Subcutaneous abdominal adipose tissue (tissue), 5 donors: ENCODE data around the gene C20orf144.

ENCODE experiments used
- H3K27ac ChIP-seq: one replicate; pipeline ENCODE4 v1.7.0; 2013; ENCODE audit warnings: low read depth, mild to moderate bottlenecking, inconsistent platforms, low read length, moderate library complexity
- H3K27me3 ChIP-seq, 5 donors: one replicate each; pipeline ENCODE4 v1.7.0; 2013; ENCODE audit warnings: low read length in 5 of 5, inconsistent platforms in 1 of 5; ENCODE audit not compliant: control insufficient read depth in 5 of 5, insufficient read depth in 4 of 5
- H3K36me3 ChIP-seq, 5 donors: one replicate each; pipeline ENCODE4 v1.7.0; 2013; ENCODE audit warnings: low read length in 5 of 5; ENCODE audit not compliant: control insufficient read depth in 5 of 5, insufficient read depth in 5 of 5
- H3K4me1 ChIP-seq, 5 donors: one replicate each; pipeline ENCODE4 v1.7.0; 2013; ENCODE audit warnings: low read length in 5 of 5, mild to moderate bottlenecking in 3 of 5, moderate library complexity in 1 of 5; ENCODE audit not compliant: control insufficient read depth in 5 of 5, insufficient read depth in 5 of 5
- H3K4me3 ChIP-seq, 5 donors: one replicate each; pipeline ENCODE4 v1.7.0; 2013; ENCODE audit warnings: low read length in 5 of 5, low read depth in 1 of 5
- H3K9ac ChIP-seq, 5 donors: one replicate each; pipeline ENCODE4 v1.7.0; 2013; ENCODE audit warnings: low read length in 5 of 5, mild to moderate bottlenecking in 4 of 5, moderate library complexity in 3 of 5
- H3K9me3 ChIP-seq, 5 donors: one replicate each; pipeline ENCODE4 v1.7.0; 2013; ENCODE audit warnings: low read length in 5 of 5; ENCODE audit not compliant: control insufficient read depth in 5 of 5
- donor health status: healthy.
- donor health status: healthy.
- donor health status: healthy.
- donor health status: healthy.
- donor health status: healthy.

The C20orf144 gene

DNA sequence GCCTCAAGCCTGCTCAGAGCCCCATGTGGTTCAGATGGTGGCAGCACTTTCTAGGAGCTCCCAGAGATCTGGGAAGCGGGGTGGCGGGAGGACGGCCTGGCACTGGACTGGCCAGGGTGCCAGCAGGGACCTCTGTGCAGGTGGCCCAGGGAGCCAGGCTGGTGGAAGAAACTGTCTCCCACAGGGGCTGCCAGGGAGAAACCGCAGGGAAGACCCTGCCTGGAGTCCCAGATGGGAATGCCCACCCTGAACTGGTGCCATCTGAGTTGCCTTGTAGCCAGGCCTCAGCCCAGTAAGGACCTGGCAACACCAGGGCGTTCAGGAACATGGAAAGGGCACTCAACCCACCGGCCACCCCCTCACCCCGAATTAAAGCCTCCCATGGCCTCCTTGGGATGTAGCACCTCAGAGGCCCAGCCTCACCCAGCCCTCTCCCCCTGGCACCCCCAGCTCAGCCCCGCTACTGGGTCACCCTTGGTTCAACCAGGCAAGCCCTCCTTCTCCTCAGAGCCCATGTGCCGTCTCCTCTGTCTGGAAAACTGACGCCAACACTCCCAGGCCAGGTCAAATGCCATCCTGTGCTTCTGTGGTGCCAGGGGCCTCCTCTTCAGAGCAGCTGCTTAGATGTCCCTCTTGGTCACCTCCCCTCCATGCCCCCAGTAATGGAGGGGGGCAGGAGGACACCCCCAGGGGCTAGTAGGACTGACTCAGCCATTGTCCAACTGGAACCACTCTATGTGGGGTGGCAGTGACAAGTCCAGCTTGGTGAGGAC lies 5.9 kb upstream of the C20orf144 start:
- H3K4me3 ChIP-seq = no peak overlapping the region
- H3K27me3 ChIP-seq = no peaks in the 10 kb centered on the region
- no peak overlapping the region for H3K9ac ChIP-seq
- no peaks in the 10 kb centered on the region for H3K9me3 ChIP-seq
- H3K4me1 ChIP-seq = peaks cover 0 to 11% (median 8%) of the 10 kb centered on the region in 5 donors
- peaks cover 0 to 39% (median 31%) of the 10 kb centered on the region in 5 donors for H3K36me3 ChIP-seq
- H3K27ac ChIP-seq = no peak overlapping the region

DNA sequence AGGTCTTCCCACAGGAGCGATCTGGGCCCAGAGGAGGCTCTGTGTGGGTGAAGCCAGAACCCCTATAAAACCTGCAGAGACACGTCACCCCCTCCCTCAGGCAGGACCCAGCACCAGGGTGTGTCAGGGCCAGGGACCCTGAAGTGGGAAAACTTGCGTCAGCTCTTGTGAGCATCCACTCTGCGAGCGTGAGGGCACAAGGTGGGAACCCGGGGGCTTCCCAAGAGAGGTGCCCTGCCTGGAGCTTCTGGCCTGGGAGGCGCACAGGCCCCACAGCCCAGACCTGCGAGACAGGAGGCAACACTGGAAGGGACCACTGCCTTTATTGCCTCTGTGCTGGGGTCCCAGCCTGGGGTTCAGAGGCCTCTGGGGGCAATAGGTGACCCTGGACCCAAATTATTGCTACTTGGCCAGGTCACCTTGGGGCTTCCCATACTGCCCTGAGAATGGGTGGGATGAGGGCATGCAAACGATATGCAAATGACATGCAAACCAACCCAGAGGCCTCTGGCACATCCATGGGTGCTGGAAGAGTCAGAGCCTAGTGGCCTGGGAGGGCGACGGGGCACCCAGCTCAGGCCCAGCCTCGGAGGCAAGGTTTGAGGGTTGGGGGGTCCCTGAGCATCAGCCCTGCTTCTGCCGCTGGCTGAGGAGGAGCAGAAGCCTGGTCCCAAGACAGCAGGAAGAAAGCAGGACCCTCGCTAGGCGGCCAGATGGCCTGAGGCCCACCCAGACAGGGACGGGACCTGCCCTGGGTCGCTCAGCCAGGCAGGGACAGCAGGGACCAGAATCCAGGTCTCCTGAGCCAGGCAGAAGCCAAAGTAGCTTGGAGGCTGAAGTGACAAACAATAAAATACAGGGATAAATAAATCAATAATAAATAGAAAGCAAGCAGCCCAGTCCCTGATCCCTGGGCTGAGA lies 5.1 kb upstream of the C20orf144 start:
- no peak overlapping the region for H3K9ac ChIP-seq
- no peak overlapping the region for H3K4me3 ChIP-seq
- H3K27ac ChIP-seq = no peak overlapping the region
- peaks cover 0 to 39% (median 31%) of the 10 kb centered on the region in 5 donors for H3K36me3 ChIP-seq
- no peaks in the 10 kb centered on the region for H3K9me3 ChIP-seq
- peaks cover 0 to 11% (median 8%) of the 10 kb centered on the region in 5 donors for H3K4me1 ChIP-seq
- H3K27me3 ChIP-seq = no peaks in the 10 kb centered on the region

DNA sequence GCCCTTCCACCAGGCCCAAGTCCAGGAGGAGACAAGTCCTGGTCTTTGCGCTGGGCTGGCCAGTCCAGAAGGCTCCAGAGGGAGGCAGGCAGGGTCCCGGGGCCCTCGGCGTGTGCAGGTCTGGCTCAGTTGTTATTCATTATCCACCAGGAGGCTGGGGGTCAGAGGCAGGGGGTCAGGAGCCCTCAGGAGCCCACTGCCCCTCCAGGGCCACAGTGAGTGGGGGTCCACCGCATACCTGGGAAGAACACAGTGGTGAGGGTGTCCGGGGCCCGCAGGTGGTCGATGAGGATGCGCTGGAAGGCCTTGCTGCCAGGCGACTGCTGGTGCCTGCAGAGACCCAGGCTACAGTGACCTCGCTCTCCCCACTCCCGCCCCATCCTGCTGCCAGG lies 4.4 kb upstream of the C20orf144 start:
- Histone ChIP-seq H3K36me3 (peaks cover 0 to 39% (median 31%) of the 10 kb centered on the region in 5 donors), H3K4me1 (peaks cover 0 to 12% (median 7%) of the 10 kb centered on the region in 5 donors), H3K9ac (no peak overlapping the region), H3K27me3 (no peaks in the 10 kb centered on the region), H3K9me3 (no peaks in the 10 kb centered on the region), H3K4me3 (no peak overlapping the region), H3K27ac (no peak overlapping the region)

DNA sequence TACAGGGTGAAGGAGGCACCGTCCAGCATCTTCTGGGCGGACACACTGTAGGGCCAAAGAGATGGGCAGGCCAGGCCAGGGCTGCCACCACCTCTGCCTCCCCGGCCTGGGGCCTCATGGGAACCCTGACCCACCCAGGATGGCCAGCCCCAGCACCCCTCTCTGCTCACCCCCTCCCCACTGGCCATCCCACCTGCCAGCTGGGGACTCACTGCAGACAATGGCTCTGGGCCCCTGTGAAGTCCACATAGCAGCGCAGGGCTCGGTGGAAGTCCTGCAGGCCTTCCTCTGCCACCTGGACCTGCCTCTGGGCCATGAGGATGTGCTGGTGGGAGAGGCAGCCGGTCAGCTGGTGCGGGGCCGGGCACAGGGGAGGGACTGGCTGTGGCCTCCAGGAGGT lies 3.6 kb upstream of the C20orf144 start:
- no peak overlapping the region for H3K9ac ChIP-seq
- no peaks in the 10 kb centered on the region for H3K27me3 ChIP-seq
- H3K4me3 ChIP-seq = no peak overlapping the region
- H3K36me3 ChIP-seq = peaks cover 0 to 39% (median 31%) of the 10 kb centered on the region in 5 donors
- peaks cover 0 to 13% (median 12%) of the 10 kb centered on the region in 5 donors for H3K4me1 ChIP-seq
- H3K27ac ChIP-seq = no peak overlapping the region
- H3K9me3 ChIP-seq = no peaks in the 10 kb centered on the region

DNA sequence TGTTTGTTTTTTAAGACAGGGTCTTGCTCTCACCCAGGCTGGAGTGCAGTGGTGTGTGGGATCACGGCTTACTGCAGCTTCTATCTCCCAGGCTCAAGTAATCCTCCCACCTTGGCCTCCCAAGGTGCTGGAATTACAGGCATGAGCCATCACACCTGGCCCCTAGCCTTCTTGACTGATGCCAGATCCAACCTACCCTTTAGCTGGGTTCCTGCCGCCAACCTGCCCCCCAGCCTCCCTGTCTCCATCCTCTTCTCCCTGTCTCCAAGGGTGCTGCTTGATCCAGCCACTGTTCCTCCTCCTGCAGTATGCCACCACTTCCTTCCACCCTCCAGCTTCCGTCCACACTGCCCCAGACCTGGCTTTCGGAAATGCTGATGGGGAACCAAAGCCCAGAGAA lies 3.2 kb upstream of the C20orf144 start:
- no peaks in the 10 kb centered on the region for H3K27me3 ChIP-seq
- H3K27ac ChIP-seq = no peak overlapping the region
- no peak overlapping the region for H3K9ac ChIP-seq
- H3K36me3 ChIP-seq = peaks cover 0 to 39% (median 31%) of the 10 kb centered on the region in 5 donors
- H3K9me3 ChIP-seq = no peaks in the 10 kb centered on the region
- peaks cover under 1 to 13% (median 12%) of the 10 kb centered on the region in 5 donors for H3K4me1 ChIP-seq
- no peak overlapping the region for H3K4me3 ChIP-seq

DNA sequence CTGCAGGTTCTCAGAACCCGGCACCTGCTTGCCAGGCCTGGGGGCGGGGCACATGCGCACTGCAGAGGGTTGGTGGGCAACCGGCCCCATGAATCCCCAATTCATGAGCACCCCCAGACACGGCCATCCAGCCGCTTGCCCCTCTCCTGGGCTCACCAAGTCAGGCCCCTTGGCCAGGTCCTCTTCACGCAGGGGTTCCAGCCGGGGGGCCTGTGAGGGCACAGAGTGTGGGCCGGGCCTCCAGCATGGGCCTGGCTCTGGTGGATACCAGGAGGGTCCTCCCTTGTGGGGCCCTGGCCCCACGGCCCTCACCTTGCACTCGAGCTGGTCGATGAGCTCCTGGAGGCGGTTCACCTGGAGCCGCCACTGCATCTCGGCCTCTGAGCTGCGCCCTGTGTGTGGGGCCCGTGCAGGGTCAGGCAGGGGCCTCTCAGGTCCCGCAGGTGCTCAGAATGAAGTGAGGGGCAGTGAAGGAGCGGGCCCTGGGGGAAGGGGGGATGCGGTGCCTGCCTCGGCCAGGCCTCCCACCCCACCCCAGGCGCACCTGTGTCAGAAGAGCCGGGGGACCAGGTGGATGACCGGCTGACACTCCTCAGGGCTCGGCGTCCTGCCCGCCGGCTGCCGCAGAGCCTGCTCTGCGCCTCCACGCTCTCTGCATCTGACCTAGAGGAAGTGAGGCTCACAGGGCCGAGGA lies 2.6 kb upstream of the C20orf144 start:
- H3K4me3 ChIP-seq = no peak overlapping the region
- no peaks in the 10 kb centered on the region for H3K27me3 ChIP-seq
- no peaks in the 10 kb centered on the region for H3K9me3 ChIP-seq
- H3K36me3 ChIP-seq = peaks cover 0 to 39% (median 31%) of the 10 kb centered on the region in 5 donors
- H3K27ac ChIP-seq = no peak overlapping the region
- no peak overlapping the region for H3K9ac ChIP-seq
- H3K4me1 ChIP-seq = peaks cover 3 to 18% (median 16%) of the 10 kb centered on the region in 5 donors

DNA sequence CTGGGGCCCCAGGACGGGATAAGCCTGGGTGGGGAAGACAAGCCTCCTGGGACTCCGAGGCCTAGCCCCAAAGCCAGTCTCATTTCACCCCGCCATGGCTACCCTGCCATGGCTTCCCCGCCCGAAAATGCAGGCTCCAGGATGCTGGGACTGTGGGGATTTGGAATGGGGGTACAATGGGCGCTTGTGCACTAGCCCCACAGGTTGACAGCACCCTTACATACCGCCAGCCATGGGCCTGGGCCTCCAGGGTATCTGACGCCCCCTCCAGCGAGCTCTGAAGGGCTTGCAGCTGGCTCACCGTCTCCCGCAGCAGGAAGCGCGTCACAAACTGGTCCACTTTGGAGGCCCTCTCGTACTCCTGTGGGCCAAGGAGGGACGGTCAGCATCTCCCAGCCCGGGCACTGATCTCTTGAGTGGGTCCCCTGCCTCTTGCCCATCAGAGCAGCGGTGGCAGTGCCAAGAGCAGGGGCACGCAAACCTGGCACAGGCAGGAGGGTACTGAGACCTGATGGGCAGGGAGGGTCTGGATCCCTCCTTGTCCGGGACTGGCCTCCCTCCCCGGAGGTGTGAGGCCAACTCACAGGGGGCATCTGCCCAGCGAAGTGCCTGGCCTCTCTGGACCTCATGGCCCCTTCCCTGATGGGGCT lies 2.0 kb upstream of the C20orf144 start:
- H3K4me1 ChIP-seq = peaks cover 3 to 18% (median 16%) of the 10 kb centered on the region in 5 donors
- H3K27ac ChIP-seq = no peak overlapping the region
- no peaks in the 10 kb centered on the region for H3K27me3 ChIP-seq
- no peaks in the 10 kb centered on the region for H3K9me3 ChIP-seq
- H3K4me3 ChIP-seq = no peak overlapping the region
- H3K9ac ChIP-seq = no peak overlapping the region
- peaks cover 0 to 39% (median 31%) of the 10 kb centered on the region in 5 donors for H3K36me3 ChIP-seq

DNA sequence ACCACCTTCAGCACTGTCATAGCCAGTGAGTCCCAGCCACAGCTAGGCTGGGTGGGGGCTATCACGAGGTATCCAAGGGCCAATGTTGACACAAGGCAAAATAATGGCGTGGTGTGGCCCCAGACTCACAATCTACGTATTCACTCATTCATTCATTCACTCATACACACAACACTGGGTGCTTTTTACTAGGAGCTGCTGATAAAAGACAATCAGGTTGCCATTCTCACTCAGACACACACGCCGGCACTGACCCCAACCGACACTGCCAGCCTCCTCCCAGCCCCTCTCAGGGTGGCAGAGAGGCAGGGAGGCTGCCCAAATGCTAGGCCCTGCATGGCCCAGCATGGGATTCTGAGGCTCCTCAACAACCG lies 1.5 kb upstream of the C20orf144 start:
- no peak overlapping the region for H3K27ac ChIP-seq
- peaks cover 3 to 18% (median 16%) of the 10 kb centered on the region in 5 donors for H3K4me1 ChIP-seq
- no peaks in the 10 kb centered on the region for H3K27me3 ChIP-seq
- no peak overlapping the region for H3K4me3 ChIP-seq
- no peak overlapping the region for H3K9ac ChIP-seq
- H3K9me3 ChIP-seq = no peaks in the 10 kb centered on the region
- peaks cover 0 to 39% (median 31%) of the 10 kb centered on the region in 5 donors for H3K36me3 ChIP-seq
